ENCODE measurements around the gene CCDC178. TPM values are rescaled to one million over a fixed set of nuclear protein-coding genes. Genes with fewer than 3 reads are reported as not detected.
A peak's percentile ranks its signal among the peaks of the same experiment; 100 is the strongest.

The CCDC178 gene
- total RNA-seq = 0.27 TPM
- long read RNA-seq = 0 reads

GRCh38 chr18:33440060-33441043 is at the start of gene CCDC178:
Gene CCDC178, minus strand, starts transcription at chr18:33440721. Its CDS starts 28,633 bp downstream, at chr18:33412088.
- H3K27ac ChIP-seq (replicated peaks) = no peak within 1 kb of the TSS
- intact Hi-C loops (cut with micrococcal nuclease) = no loop called here
- H3K36me3 ChIP-seq = no peaks in the 10 kb centered on the region
- no peaks in the 10 kb centered on the region for H3K9me3 ChIP-seq (replicated peaks)
- peak within 1 kb of the TSS; percentile 71 for H3K4me3 ChIP-seq
- H3K4me1 ChIP-seq = peaks cover 7% of the 10 kb centered on the region
- peak; percentile 51 for TF ChIP-seq CTCF (IDR thresholded peaks at IDR 0.05; ENCODE audit: borderline replicate concordance)
- peaks cover 3% of the 10 kb centered on the region for H3K27me3 ChIP-seq (ENCODE audit: low read depth)
- peak; percentile 17 for DNase-seq

- H3K27ac ChIP-seq (replicated peaks) = no peak overlapping the region
- no peaks in the 10 kb centered on the region for H3K36me3 ChIP-seq
- no peaks in the 10 kb centered on the region for H3K4me1 ChIP-seq
- TF ChIP-seq CTCF (IDR thresholded peaks at IDR 0.05; ENCODE audit: borderline replicate concordance) = no peak
- no peak for DNase-seq
- no peaks in the 10 kb centered on the region for H3K27me3 ChIP-seq (ENCODE audit: low read depth)
- H3K4me3 ChIP-seq = no peak overlapping the region
- intact Hi-C loops (cut with micrococcal nuclease) = no loop called here
- H3K9me3 ChIP-seq (replicated peaks) = no peaks in the 10 kb centered on the region
Observed at GRCh38 chr18:33483908-33484307, 43.4 kb upstream of the CCDC178 start.

- intact Hi-C loops (cut with micrococcal nuclease) = no loop called here
- no peak for TF ChIP-seq CTCF (IDR thresholded peaks at IDR 0.05; ENCODE audit: borderline replicate concordance)
- H3K27me3 ChIP-seq (ENCODE audit: low read depth) = no peaks in the 10 kb centered on the region
- H3K36me3 ChIP-seq = no peaks in the 10 kb centered on the region
- H3K4me3 ChIP-seq = no peak overlapping the region
- H3K4me1 ChIP-seq = no peaks in the 10 kb centered on the region
- H3K27ac ChIP-seq (replicated peaks) = no peak overlapping the region
- DNase-seq = no peak
- no peaks in the 10 kb centered on the region for H3K9me3 ChIP-seq (replicated peaks)
Observed at GRCh38 chr18:33472509-33472908, 32.0 kb upstream of the CCDC178 start.

- H3K4me1 ChIP-seq = no peaks in the 10 kb centered on the region
- no peaks in the 10 kb centered on the region for H3K9me3 ChIP-seq (replicated peaks)
- H3K4me3 ChIP-seq = no peak overlapping the region
- TF ChIP-seq CTCF (IDR thresholded peaks at IDR 0.05; ENCODE audit: borderline replicate concordance) = no peak
- H3K27me3 ChIP-seq (ENCODE audit: low read depth) = no peaks in the 10 kb centered on the region
- intact Hi-C loops (cut with micrococcal nuclease) = no loop called here
- no peak overlapping the region for H3K27ac ChIP-seq (replicated peaks)
- no peak for DNase-seq
- no peaks in the 10 kb centered on the region for H3K36me3 ChIP-seq
Observed at GRCh38 chr18:33470216-33470615, 29.7 kb upstream of the CCDC178 start.

GRCh38 chr18:33469699-33470098 is 29.2 kb upstream of the CCDC178 start:
- Histone ChIP-seq H3K27me3 (ENCODE audit: low read depth) (no peaks in the 10 kb centered on the region), H3K4me3 (no peak overlapping the region), H3K36me3 (no peaks in the 10 kb centered on the region), H3K4me1 (no peaks in the 10 kb centered on the region), H3K9me3 (replicated peaks) (no peaks in the 10 kb centered on the region), H3K27ac (replicated peaks) (no peak overlapping the region)
- no peak for TF ChIP-seq CTCF (IDR thresholded peaks at IDR 0.05; ENCODE audit: borderline replicate concordance)
- no peak for DNase-seq
- intact Hi-C loops (cut with micrococcal nuclease) = no loop called here
